Lower leg skin (tissue), 4 donors: ENCODE results near the gene CRHBP. TPM values are rescaled to one million over a fixed set of nuclear protein-coding genes. Genes with fewer than 3 reads are reported as not detected.

ENCODE experiments used
- DNase-seq, 2 donors: peaks; one replicate each; pipeline ENCODE4 v3.0.0-alpha.2; 2019; ENCODE audit warnings: low spot score in 2 of 2
- H3K4me3 ChIP-seq: fragments of 200-600 bp; sonication (generic); 2 replicates; pipeline ENCODE4 v1.5.1; 2017; ENCODE audit warnings: mild to moderate bottlenecking, low read depth; ENCODE audit not compliant: poor library complexity, severe bottlenecking
- POLR2A ChIP-seq, 2 donors: fragments of 450-650 bp; IDR thresholded peaks; one replicate each; pipeline ENCODE4 v1.6.1; 2016 to 2017; ENCODE audit warnings: antibody characterized with exemption in 2 of 2, mild to moderate bottlenecking in 1 of 2, moderate library complexity in 1 of 2
- WGBS, 2 donors: methylation state at CpG; one replicate each; pipeline ENCODE4 v1.1.5; 2018; 5-methylcytosine and 5-hydroxymethylcytosine counted together
- intact Hi-C: fragments of 100-400 bp; cut with DNase I; formaldehyde crosslinking; loops from one replicate; pipeline ENCODE4 v1.15.0; 2023; ENCODE audit warnings: low total_unique reads
- total RNA-seq, 4 donors: library from RNA; depleted of rRNA; stranded (reverse); fragments of >200 nt; gene quantifications; one replicate each; pipeline ENCODE4 v1.1.0, GENCODE V29; 2016
- TF ChIP-seq, protein P1 (sequence below), 3 donors: fragments of 450-650 bp; IDR thresholded peaks; one replicate each; pipeline ENCODE4 v1.5.1; 2016; ENCODE audit warnings: antibody characterized with exemption in 3 of 3, mild to moderate bottlenecking in 3 of 3, moderate library complexity in 2 of 3

Gene CRHBP
- total RNA-seq, 4 donors from 2014 or later = 0.37 to 2.0 (median 0.72) TPM; not detected in 1

DNA sequence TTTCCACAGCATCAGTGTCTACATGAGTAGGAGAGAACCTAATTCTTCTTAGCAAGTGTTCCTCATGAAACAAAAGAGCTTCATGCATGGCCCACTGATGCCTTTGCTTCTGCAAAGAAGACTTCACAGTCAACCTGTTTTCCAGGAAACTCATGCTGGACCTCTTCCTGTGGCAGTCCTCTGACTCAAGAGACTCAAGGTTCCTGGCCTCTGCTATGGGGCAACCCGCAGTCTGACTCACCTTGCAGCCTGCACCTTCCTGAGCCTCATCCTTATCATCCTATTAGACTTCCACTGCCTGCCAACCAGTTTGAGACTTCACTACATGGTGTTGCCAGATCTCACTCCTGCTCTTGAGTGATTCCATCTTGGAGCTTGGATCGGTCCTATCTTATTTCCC lies 59.8 kb downstream of the CRHBP start:
- TF ChIP-seq, protein P1, sequence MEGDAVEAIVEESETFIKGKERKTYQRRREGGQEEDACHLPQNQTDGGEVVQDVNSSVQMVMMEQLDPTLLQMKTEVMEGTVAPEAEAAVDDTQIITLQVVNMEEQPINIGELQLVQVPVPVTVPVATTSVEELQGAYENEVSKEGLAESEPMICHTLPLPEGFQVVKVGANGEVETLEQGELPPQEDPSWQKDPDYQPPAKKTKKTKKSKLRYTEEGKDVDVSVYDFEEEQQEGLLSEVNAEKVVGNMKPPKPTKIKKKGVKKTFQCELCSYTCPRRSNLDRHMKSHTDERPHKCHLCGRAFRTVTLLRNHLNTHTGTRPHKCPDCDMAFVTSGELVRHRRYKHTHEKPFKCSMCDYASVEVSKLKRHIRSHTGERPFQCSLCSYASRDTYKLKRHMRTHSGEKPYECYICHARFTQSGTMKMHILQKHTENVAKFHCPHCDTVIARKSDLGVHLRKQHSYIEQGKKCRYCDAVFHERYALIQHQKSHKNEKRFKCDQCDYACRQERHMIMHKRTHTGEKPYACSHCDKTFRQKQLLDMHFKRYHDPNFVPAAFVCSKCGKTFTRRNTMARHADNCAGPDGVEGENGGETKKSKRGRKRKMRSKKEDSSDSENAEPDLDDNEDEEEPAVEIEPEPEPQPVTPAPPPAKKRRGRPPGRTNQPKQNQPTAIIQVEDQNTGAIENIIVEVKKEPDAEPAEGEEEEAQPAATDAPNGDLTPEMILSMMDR (IDR thresholded peaks at IDR 0.05) = no peak
- no peak for TF ChIP-seq POLR2A (IDR thresholded peaks at IDR 0.05)
- H3K4me3 ChIP-seq = no peak overlapping the region
- intact Hi-C loops = no loop called here
- 82 to 86% methylated on average over 2 of the region's 2 CpGs for WGBS, 2 donors
- no peak for DNase-seq

DNA sequence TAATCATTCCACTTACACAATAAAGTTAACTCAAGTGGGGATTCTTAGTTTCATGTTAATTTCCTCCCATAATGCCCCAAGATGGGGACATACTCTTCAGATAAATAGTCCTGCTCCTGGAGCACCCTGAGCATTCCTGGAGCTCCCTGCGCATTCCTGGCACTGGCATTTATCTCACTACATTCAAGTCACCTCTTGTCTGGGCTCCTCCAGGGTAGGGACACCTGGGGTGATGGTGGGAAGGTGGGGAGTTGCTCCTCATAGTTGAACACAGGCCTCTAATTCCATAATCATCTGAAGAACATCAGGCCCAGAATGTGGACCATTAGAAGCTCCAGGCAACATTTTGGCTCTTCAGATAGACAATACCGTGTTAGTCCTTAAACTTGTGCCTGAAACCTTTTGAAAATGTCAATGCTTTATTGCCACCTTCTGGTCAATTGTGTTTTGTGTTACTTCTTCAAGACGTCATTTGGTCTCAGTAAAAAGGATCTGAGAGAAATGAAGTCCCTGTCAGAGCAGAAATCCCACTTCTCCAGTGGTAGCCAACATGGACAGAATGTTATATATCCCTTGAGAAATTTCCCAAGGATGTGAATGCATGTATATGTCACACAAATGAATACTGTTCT lies 63.2 kb downstream of the CRHBP start:
- no peak overlapping the region for H3K4me3 ChIP-seq
- intact Hi-C loops = no loop called here
- TF ChIP-seq POLR2A (IDR thresholded peaks at IDR 0.05) = no peak
- TF ChIP-seq, protein P1 (IDR thresholded peaks at IDR 0.05) = no peak
- no peak for DNase-seq
- whole genome bisulfite sequencing, 2 donors = 36 to 48% methylated on average over 3 of the region's 3 CpGs

DNA sequence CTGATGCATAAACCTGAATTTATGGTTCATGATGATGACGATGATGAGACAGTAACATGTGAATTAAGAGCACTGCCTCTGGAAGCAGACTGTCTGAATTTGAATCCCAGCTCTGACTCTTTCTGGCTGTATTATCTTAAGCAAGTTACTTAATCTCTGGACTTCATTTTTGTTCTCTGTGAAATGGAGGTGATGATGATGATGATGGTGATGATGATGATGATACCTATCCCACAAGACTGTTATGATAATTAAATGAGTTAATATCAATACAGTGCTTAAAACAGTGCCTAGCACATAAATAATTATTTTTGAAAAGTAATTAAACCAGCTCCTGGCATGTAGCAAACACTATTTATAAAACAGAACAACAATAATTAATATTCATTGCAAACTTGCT lies 64.1 kb downstream of the CRHBP start:
- 83 to 90% methylated on average over 1 of the region's 1 CpG for WGBS, 2 donors
- TF ChIP-seq, protein P1 (IDR thresholded peaks at IDR 0.05) = no peak
- no peak for TF ChIP-seq POLR2A (IDR thresholded peaks at IDR 0.05)
- DNase-seq = no peak
- intact Hi-C loops = no loop called here
- H3K4me3 ChIP-seq = no peak overlapping the region

DNA sequence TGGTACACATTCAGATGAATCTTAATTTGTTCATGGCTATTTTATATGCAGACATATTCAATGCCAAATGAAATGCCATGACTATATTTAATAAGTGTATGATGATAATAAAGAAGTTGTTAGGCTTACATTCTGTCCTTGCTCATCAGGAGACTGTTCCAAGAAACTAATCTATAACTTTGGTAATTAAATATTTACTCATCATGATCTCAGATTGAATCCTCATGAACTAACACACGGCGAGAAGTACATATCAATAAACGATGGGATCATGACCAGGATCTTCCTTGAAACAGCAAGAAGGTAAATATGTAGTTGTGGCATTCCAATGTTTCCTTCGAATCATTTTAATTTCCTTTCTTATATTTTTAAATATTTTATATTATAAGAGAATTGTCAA lies 64.8 kb downstream of the CRHBP start:
- TF ChIP-seq, protein P1 (IDR thresholded peaks at IDR 0.05) = no peak
- no peak for TF ChIP-seq POLR2A (IDR thresholded peaks at IDR 0.05)
- H3K4me3 ChIP-seq = no peak overlapping the region
- 74 to 82% methylated on average over 4 of the region's 4 CpGs for WGBS, 2 donors
- no peak for DNase-seq
- intact Hi-C loops = no loop called here

Other genes with a start within 250 kb of the CRHBP start
- 10 to 100 TPM; 52.4 to 70.9 (median 64.4) TPM for gene F2R, start 236.9 kb upstream of the CRHBP start, total RNA-seq
- 10 to 100 TPM; 58.1 to 87.1 (median 66.3) TPM for gene F2RL1, start 134.0 kb upstream of the CRHBP start, total RNA-seq
- not detected for gene S100Z, start 103.0 kb upstream of the CRHBP start, total RNA-seq
- 10 to 100 TPM; 15.0 to 25.0 (median 22.4) TPM for gene AGGF1, start 77.4 kb downstream of the CRHBP start, total RNA-seq
- 1 to 10 TPM; 1.1 to 5.6 (median 3.6) TPM for gene ZBED3, start 134.2 kb downstream of the CRHBP start, total RNA-seq